ENCODE data around the gene IL5RA.
A peak's percentile ranks its signal among the peaks of the same experiment; 100 is the strongest.

Gene IL5RA

GRCh38 chr3:3119393-3119851 lies 9.2 kb upstream of the IL5RA start:
- Mint-ChIP-seq H3K27ac (no peak overlapping the region), H3K4me3 (no peak overlapping the region), H3K4me1 (peaks cover 6% of the 10 kb centered on the region), H3K9me3 (no peaks in the 10 kb centered on the region), H3K27me3 (peaks cover 11% of the 10 kb centered on the region)
- ATAC-seq (peak; percentile 87), DNase-seq (peak in 1 of 2 donors; percentile 18)

- Mint-ChIP-seq H3K4me3 (no peak overlapping the region), H3K9me3 (no peaks in the 10 kb centered on the region), H3K4me1 (peaks cover 6% of the 10 kb centered on the region), H3K27me3 (peaks cover 11% of the 10 kb centered on the region), H3K27ac (no peak overlapping the region)
- DNase-seq, result no peak
- no peak for ATAC-seq
These were observed 7.5 kb upstream of the IL5RA start for GRCh38 chr3:3117651-3118050.

GRCh38 chr3:3113042-3113709 lies 3.0 kb upstream of the IL5RA start:
- no peak for DNase-seq
- Mint-ChIP-seq H3K9me3 (no peaks in the 10 kb centered on the region), H3K27ac (no peak overlapping the region), H3K4me1 (no peaks in the 10 kb centered on the region), H3K4me3 (no peak overlapping the region), H3K27me3 (peaks cover 11% of the 10 kb centered on the region)
- ATAC-seq, result no peak

GRCh38 chr3:3110749-3111361 lies 681 bp upstream of the IL5RA start:
- ATAC-seq (no peak), DNase-seq (no peak)
- no peaks in the 10 kb centered on the region for H3K9me3 Mint-ChIP-seq
- peaks cover 11% of the 10 kb centered on the region for H3K27me3 Mint-ChIP-seq
- H3K27ac Mint-ChIP-seq, result no peak overlapping the region
- H3K4me3 Mint-ChIP-seq, result no peak overlapping the region
- no peaks in the 10 kb centered on the region for H3K4me1 Mint-ChIP-seq

GRCh38 chr3:3109407-3110298 lies 521 bp downstream of the IL5RA start:
- Mint-ChIP-seq H3K27ac (no peak overlapping the region), H3K27me3 (no peaks in the 10 kb centered on the region), H3K4me3 (no peak overlapping the region), H3K4me1 (no peaks in the 10 kb centered on the region), H3K9me3 (no peaks in the 10 kb centered on the region)
- ATAC-seq (peak; percentile 77), DNase-seq (no peak)

GRCh38 chr3:3107858-3108257 lies 2.3 kb downstream of the IL5RA start:
- no peak overlapping the region for H3K27ac Mint-ChIP-seq
- H3K4me1 Mint-ChIP-seq, result no peaks in the 10 kb centered on the region
- DNase-seq, result no peak
- H3K9me3 Mint-ChIP-seq, result no peaks in the 10 kb centered on the region
- no peaks in the 10 kb centered on the region for H3K27me3 Mint-ChIP-seq
- H3K4me3 Mint-ChIP-seq, result no peak overlapping the region
- no peak for ATAC-seq

- no peaks in the 10 kb centered on the region for H3K27me3 Mint-ChIP-seq
- ATAC-seq (no peak), DNase-seq (no peak)
- no peak overlapping the region for H3K4me3 Mint-ChIP-seq
- H3K4me1 Mint-ChIP-seq, result no peaks in the 10 kb centered on the region
- H3K9me3 Mint-ChIP-seq, result no peaks in the 10 kb centered on the region
- no peak overlapping the region for H3K27ac Mint-ChIP-seq
These were observed 3.0 kb downstream of the IL5RA start for GRCh38 chr3:3107181-3107580.

- DNase-seq (no peak), ATAC-seq (no peak)
- Mint-ChIP-seq H3K4me3 (no peak overlapping the region), H3K27ac (no peak overlapping the region), H3K4me1 (no peaks in the 10 kb centered on the region), H3K9me3 (no peaks in the 10 kb centered on the region), H3K27me3 (no peaks in the 10 kb centered on the region)
These were observed 4.4 kb downstream of the IL5RA start for GRCh38 chr3:3105815-3106214.

GRCh38 chr3:3105246-3105645 lies 4.9 kb downstream of the IL5RA start:
- DNase-seq (no peak), ATAC-seq (no peak)
- H3K4me3 Mint-ChIP-seq, result no peak overlapping the region
- H3K9me3 Mint-ChIP-seq, result no peaks in the 10 kb centered on the region
- H3K4me1 Mint-ChIP-seq, result no peaks in the 10 kb centered on the region
- no peak overlapping the region for H3K27ac Mint-ChIP-seq
- no peaks in the 10 kb centered on the region for H3K27me3 Mint-ChIP-seq

- no peak overlapping the region for H3K27ac Mint-ChIP-seq
- DNase-seq (no peak), ATAC-seq (no peak)
- H3K4me3 Mint-ChIP-seq, result no peak overlapping the region
- no peaks in the 10 kb centered on the region for H3K9me3 Mint-ChIP-seq
- H3K27me3 Mint-ChIP-seq, result no peaks in the 10 kb centered on the region
- H3K4me1 Mint-ChIP-seq, result no peaks in the 10 kb centered on the region
These were observed 7.4 kb downstream of the IL5RA start for GRCh38 chr3:3102751-3103150.

GRCh38 chr3:3101660-3102458 lies 8.3 kb downstream of the IL5RA start:
- no peak overlapping the region for H3K4me3 Mint-ChIP-seq
- no peaks in the 10 kb centered on the region for H3K4me1 Mint-ChIP-seq
- ATAC-seq, result no peak
- H3K27ac Mint-ChIP-seq, result no peak overlapping the region
- no peak for DNase-seq
- no peaks in the 10 kb centered on the region for H3K9me3 Mint-ChIP-seq
- H3K27me3 Mint-ChIP-seq, result no peaks in the 10 kb centered on the region

GRCh38 chr3:3097958-3098357 lies 12.2 kb downstream of the IL5RA start:
- Mint-ChIP-seq H3K4me1 (no peaks in the 10 kb centered on the region), H3K9me3 (no peaks in the 10 kb centered on the region), H3K27me3 (no peaks in the 10 kb centered on the region), H3K27ac (no peak overlapping the region), H3K4me3 (no peak overlapping the region)
- DNase-seq, result no peak
- ATAC-seq, result no peak

GRCh38 chr3:3089017-3089416 lies 21.2 kb downstream of the IL5RA start:
- no peak overlapping the region for H3K4me3 Mint-ChIP-seq
- no peaks in the 10 kb centered on the region for H3K27me3 Mint-ChIP-seq
- ATAC-seq (no peak), DNase-seq (no peak)
- no peak overlapping the region for H3K27ac Mint-ChIP-seq
- no peaks in the 10 kb centered on the region for H3K9me3 Mint-ChIP-seq
- H3K4me1 Mint-ChIP-seq, result no peaks in the 10 kb centered on the region

GRCh38 chr3:3087716-3088465 lies 22.3 kb downstream of the IL5RA start:
- Mint-ChIP-seq H3K4me1 (no peaks in the 10 kb centered on the region), H3K27me3 (no peaks in the 10 kb centered on the region), H3K9me3 (no peaks in the 10 kb centered on the region), H3K4me3 (no peak overlapping the region), H3K27ac (no peak overlapping the region)
- DNase-seq (no peak), ATAC-seq (no peak)

GRCh38 chr3:3087279-3087678 lies 22.9 kb downstream of the IL5RA start:
- Mint-ChIP-seq H3K4me1 (no peaks in the 10 kb centered on the region), H3K4me3 (no peak overlapping the region), H3K27ac (no peak overlapping the region), H3K9me3 (no peaks in the 10 kb centered on the region), H3K27me3 (no peaks in the 10 kb centered on the region)
- DNase-seq (no peak), ATAC-seq (no peak)
